Stromal cell of bone marrow (primary cell): Measurements from ENCODE around the gene IL17A.

ENCODE experiments used
- DNase-seq: peaks from one replicate; pipeline ENCODE4 v3.0.0-alpha.2; 2012; ENCODE audit warnings: low read depth

The IL17A gene

DNA sequence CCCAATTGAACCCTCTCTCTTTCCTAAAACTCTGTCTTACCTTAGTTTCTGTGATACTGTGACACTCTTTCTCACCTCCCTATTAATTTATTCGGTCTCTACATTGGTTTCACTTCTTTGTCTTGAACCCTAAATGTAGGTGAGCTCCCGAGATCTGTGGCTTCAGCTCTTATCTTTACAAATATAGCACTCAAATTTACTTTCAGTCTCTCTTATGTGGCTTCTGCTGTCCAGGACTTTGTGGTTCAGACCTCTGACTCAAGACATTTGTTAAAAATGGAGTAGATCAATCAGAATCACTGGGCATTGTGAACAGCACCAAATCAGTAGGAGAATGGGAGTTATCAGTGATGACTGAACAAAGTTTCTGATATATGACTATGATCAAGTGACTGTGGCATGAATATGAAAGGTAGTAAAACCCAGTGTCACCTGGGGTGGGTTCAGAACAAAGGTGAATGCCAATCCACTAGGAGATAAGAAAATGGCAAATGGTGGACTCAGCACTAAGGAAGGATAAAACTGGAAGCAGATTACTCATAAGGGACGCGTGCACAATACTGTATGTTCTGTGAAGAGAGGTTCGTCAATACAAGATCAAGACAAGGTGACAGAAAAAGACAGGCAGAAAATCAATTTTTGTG, 30.9 kb downstream of the IL17A start:
- DNase-seq: no peak

DNA sequence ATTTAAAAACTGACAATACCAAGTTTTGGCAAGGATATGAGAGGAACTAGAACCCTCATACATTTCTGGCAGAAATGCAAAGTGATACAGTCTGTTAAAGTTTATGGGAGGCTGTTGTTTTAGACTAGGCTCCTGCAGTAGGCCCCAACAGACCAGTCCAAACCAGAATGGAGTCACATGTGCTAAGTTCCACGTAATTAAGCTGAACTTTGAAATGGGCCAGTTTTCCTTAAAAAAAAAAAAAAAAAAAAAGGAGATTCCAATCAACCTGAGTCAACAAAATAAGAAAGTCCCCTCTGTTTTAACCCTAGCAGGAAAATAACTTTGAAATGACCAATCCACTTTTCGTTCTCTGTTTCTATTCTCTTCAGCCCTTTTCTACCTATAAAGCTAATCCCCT, 31.6 kb downstream of the IL17A start:
- no peak for DNase-seq

DNA sequence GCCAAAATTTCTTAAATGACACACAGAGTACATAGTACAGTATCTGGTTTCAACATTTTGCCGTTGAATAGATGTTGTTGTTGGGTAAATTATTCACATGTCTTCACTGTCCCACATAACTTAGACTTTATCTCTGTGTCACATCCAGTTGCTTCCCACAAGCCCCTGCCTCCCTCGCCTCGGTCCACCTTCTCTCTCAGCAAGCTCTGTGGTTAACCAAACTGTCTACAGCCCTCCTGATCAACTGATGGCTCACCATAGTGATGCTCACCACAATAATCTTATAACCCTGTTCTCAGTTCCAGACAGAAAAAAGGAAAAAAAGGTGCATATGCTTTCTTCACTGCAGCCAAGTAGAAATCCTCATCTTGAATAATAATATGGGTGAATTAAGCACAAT, 35.1 kb downstream of the IL17A start:
- DNase-seq: no peak

DNA sequence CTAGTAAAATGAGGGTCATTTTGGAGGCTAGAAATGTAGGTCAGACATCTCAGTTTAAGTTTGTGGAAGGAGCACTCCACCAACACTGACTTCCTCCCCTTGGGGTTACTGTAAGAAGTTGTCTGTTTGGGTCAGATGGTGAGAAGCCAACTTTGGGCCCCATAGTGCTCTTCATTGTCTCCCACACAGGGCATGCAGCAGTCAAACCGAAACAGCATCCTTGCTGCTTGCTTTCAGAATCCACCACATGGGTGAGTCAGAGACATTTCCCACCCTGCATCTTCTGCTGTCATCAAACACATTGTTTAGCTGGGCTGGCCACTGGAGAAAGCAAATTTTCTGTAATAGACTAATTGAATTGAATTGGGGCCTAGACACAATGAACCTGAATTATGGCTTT, 41.3 kb downstream of the IL17A start:
- no peak for DNase-seq

DNA sequence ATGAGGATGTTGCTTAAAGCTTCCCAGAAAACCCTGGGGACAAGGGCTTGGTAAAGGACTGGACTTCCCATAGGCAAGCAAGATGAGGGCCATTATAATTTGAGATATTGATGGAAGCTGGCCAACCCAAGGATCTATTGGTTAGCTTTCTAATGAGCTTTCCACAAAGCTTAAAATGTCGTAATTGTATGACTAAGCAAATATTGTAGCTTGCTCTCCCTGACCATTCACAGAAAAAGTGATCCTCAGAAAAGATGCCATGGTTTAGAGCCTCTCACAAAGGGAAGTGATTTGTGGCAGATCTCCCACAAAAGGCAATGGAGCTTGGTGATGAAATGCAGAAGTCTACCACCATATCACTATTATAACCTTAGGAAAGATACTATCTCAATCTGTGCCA, 44.5 kb downstream of the IL17A start:
- no peak for DNase-seq

DNA sequence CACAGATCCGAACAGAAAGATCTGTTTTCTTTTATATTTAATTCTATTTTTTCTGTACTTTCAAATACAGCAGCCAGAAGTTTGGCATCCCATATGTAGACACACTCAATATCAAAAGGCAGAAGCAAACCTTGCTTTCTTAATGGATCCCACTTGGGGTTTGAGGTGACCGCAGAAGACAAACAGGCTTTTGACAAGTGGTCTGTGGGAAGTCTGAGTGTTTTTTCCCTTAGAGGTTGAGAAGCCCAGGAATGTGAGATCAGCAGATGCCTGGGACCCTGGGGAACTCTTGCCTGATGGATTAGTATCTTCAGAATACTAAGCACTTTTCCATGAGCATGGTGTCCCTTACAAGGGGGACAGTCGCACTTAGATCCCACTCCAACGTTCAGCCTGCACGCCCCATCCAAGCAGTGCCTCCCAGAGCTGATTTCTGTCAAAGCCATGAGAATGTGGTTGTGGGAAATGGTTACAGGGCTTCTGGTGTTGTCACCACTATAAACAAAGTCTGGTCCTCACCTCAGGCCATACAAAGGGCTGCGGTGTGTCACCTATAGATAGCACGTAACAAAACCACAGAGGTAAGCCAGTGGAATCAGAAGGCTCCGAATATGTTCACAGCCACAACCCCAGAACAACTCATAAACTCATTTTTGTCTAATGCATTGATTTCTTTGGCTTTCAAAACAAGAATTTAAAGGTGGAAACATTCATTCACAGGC, 45.4 kb downstream of the IL17A start:
- no peak for DNase-seq

DNA sequence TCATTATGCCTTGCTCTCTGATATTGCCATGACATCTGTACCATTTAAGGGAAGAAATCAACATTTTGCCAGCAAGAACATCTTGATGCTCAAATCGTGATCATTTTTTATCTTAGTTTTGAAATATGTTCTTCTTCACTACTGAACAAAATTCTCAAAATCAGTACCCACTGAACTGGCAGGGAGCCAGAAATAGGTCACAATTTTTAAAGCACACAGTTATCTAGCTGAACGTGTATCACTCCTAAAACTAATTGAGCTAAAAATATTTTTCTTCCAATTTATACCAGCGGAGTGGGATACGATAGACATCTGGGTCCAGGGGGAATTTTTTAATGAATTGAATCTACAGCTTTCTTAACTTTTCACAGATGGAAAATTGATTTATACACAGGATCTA, 46.8 kb downstream of the IL17A start:
- DNase-seq: no peak

DNA sequence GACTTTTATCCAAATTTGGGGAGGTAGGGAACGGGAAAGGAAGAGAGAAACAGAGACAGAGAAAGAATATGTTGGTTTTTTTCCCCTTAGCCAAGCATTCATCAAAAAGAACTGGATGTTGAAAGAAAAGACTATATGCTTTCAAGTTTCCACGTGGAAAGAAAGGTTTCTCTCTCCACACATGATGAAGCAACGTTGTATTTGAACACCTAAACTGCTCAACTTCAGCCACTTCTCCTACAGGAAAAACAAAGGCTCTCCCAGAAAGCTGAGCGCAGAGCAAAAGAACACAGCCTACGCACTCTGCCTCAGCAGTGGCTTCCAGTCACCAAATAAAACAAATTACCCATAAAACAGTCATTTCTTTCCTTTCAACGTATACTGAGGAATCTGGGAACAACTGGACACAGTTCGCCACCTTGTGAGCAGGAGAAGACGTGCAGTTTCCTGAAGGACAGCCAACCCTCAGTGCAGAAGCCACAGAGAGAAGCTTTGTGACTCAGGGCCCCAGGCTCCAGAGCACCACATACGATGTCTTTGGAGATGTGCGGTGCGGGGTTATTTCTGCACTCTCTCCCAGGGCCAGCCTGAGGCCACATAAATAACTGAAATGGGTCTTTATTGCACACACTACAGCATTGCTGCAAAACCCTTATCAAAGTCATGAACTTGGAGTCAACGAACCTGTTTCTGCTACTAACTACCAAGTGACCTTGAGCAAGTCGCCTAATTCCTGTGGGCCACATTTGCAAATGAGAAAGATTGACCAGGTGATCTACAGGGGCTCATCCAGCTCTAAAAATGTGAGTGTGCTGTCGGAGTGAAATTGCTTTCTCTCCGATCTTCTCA, 48.0 kb downstream of the IL17A start:
- DNase-seq: peak; percentile 66
